ENCODE results near the gene CASP10.

GRCh38 chr2:201186982-201187381, 4.0 kb downstream of the CASP10 start:
- TF ChIP-seq CTCF (conservative IDR thresholded peaks at IDR 0.05; ENCODE audit: low read depth, low read length) (no peak), EZH2 (IDR thresholded peaks at IDR 0.05; ENCODE audit: borderline replicate concordance, low read depth, low read length, poor library complexity, severe bottlenecking) (no peak)

Measured in A673 (cell line).